Loucy (cell line): ENCODE data around the gene CYB561A3.

Experiments
- CTCF ChIP-seq: fragments of 200-600 bp; sonication (generic); conservative IDR thresholded peaks from 2 replicates; pipeline ENCODE4 v1.5.1; 2014; ENCODE audit warnings: mild to moderate bottlenecking, antibody characterized with exemption, low read length
- EZH2phosphoT487 ChIP-seq: fragments of 200-600 bp; IDR thresholded peaks from 2 replicates; pipeline ENCODE4 v1.6.1; 2018; ENCODE audit warnings: antibody characterized with exemption, mild to moderate bottlenecking, moderate library complexity, borderline replicate concordance

GRCh38 chr11:61364012-61364675 lies 2.5 kb upstream of the CYB561A3 start:
- TF ChIP-seq CTCF, result no peak
- no peak for TF ChIP-seq EZH2phosphoT487
